Islet precursor cell (in vitro differentiated cells): ENCODE results near the gene PIP5K1B.
"Not testable (repeated sequence)": the region's sequence is repeated elsewhere in the genome, so short reads cannot be mapped to it uniquely, and the experiment has no call there.

Source experiments
- DNase-seq: peaks from one replicate; pipeline ENCODE4 v3.0.0-alpha.2; 2018

Gene PIP5K1B

DNA sequence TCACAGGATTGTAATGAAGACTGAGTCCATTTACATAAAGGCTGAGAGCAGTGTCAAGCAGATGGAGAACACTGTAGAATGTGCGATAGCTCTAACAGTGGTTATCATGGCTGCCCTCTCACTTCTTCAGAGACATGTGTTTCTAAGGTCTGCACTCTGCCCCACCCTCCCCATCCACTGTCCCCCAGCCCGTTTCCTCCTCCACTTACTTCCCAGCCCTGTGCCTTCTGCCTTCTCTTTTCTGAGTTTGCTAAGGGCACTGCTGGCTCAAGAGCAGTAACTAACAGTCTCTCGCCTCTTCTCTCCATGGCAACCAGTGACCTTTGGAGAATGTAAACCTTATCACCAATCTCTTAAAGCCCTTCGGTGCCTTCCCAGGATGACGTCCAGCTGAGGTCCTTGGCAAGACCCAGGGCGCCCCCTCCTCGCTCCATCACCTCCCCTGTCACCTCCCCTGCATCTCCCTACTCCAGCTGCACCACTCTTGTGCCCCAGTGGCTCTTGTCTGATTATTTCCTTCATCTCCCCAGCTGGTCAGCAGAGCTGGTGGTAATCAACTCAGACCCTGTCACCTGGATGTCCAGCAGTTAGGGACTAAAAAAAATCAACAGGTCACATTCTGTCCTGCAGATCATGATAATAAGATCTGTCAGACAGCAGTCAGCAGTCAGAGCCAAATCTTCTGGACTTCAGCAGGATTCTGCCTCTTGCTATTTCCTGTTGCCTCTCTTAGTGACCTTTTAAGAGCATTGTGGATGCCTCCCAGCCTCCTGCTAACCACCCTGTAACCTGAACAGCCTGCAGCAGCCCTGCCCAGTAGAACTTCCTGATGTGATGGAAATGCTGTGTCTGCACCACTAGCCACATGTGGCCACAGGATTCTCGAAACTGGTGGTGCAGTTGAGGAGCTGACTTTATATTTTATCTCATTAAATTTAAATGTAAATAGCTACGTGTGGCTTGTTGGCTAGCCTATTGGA lies 339.5 kb downstream of the PIP5K1B start:
- DNase-seq, result peak; percentile 82

DNA sequence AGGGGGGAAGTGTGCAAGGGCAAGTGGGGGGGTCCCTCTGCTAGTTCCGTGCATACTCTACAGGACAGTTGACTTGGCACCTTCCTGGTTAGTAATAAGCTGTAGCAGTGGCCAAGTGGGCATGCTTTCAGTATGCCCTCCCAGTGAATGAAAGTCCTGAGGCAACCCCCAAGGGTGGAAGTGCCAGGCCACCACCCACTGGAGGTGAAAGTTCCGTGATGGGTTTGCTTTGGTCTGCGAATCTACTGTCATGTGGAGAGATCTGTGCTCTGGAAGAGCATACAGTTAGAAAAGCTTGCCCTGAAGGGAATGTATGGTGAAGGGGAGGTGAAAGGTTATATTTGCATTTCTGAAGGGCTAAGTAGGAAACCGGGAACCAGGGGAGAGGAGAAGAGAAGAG lies 340.8 kb downstream of the PIP5K1B start:
- DNase-seq, result peak; percentile 38

GRCh38 chr9:69046723-69047122 lies 341.7 kb downstream of the PIP5K1B start:
- DNase-seq, result no peak

DNA sequence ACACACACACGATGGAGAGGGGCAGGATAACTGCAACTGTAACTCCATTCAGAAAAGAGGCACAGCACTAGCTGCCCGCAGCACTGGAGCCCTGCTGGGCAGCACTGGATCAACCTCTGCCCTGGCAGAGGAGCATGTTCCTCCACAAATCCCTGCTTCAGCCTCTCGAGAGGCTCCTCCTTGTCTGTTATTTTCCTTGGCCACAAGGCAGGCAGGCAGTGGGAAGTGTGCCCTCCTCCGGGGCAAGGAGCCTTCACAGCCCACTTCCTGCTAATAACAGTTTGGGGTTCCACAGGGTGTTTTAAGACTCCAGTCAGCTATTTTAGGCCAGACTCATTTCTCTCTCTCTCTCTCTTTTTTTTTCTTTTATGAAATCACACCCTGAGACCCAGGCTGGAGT lies 342.3 kb downstream of the PIP5K1B start:
- DNase-seq, result no peak

GRCh38 chr9:69049094-69049493 lies 344.1 kb downstream of the PIP5K1B start:
- no peak for DNase-seq

DNA sequence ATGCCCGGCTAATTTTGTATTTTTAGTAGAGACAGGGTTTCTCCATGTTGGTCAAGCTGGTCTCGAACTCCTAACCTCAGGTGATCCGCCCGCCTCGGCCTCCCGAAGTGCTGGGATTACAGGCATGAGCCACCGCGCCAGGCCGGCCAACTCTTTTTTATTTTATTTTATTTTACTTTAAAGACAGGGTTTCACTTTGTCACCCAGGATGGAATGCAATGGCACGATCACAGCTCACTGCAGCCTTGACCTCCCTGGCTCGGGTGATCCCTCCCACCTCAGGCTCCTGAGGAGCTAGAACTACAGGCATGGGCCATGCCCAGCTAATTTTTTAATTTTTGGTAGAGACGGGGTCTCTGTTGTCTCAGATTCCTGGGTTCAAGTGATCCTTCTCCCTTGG lies 345.9 kb downstream of the PIP5K1B start:
- DNase-seq, result not testable (repeated sequence)

GRCh38 chr9:69054989-69055388 lies 349.9 kb downstream of the PIP5K1B start:
- DNase-seq, result no peak

DNA sequence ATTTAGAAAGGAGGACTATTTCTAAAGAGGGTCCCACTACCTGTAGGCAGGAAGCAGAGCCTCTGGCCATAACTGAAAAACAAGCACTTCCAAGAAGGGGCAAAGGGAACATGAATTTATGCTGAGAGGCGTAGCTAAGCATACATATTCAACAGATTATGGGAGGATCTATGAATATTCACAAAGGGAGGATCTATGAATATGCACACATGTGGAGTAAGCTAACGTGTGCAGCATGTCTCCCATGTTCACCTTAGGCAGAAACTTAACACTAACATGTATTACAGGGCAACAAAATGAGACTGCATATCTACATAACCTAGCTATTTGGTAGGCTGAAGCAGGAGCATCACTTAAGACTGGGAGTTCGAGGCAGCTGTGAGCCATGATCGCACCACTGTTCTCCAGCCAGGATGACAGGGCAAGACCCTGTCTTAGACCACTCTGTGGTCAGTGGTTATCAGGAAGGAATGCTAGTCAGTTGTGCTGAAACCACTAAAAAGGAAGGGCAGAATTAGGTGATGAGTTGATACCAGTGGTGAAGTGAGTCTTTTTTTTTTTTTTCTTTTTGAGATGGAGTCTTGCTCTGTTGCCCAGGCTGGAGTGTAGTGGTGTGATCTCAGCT lies 351.3 kb downstream of the PIP5K1B start:
- DNase-seq, result no peak

GRCh38 chr9:69058101-69058500 lies 353.1 kb downstream of the PIP5K1B start:
- peak; percentile 22 for DNase-seq
